NAMALWA (cell line): ENCODE measurements around the gene NLRC3.
A peak's percentile ranks its signal among the peaks of the same experiment; 100 is the strongest.
"Not testable (repeated sequence)": the region's sequence is repeated elsewhere in the genome, so short reads cannot be mapped to it uniquely, and the experiment has no call there.

Experiments
- DNase-seq: peaks from one replicate; pipeline ENCODE4 v3.0.0-alpha.2; 2015; ENCODE audit warnings: low spot score

NLRC3 gene, protein sequence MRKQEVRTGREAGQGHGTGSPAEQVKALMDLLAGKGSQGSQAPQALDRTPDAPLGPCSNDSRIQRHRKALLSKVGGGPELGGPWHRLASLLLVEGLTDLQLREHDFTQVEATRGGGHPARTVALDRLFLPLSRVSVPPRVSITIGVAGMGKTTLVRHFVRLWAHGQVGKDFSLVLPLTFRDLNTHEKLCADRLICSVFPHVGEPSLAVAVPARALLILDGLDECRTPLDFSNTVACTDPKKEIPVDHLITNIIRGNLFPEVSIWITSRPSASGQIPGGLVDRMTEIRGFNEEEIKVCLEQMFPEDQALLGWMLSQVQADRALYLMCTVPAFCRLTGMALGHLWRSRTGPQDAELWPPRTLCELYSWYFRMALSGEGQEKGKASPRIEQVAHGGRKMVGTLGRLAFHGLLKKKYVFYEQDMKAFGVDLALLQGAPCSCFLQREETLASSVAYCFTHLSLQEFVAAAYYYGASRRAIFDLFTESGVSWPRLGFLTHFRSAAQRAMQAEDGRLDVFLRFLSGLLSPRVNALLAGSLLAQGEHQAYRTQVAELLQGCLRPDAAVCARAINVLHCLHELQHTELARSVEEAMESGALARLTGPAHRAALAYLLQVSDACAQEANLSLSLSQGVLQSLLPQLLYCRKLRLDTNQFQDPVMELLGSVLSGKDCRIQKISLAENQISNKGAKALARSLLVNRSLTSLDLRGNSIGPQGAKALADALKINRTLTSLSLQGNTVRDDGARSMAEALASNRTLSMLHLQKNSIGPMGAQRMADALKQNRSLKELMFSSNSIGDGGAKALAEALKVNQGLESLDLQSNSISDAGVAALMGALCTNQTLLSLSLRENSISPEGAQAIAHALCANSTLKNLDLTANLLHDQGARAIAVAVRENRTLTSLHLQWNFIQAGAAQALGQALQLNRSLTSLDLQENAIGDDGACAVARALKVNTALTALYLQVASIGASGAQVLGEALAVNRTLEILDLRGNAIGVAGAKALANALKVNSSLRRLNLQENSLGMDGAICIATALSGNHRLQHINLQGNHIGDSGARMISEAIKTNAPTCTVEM

DNA sequence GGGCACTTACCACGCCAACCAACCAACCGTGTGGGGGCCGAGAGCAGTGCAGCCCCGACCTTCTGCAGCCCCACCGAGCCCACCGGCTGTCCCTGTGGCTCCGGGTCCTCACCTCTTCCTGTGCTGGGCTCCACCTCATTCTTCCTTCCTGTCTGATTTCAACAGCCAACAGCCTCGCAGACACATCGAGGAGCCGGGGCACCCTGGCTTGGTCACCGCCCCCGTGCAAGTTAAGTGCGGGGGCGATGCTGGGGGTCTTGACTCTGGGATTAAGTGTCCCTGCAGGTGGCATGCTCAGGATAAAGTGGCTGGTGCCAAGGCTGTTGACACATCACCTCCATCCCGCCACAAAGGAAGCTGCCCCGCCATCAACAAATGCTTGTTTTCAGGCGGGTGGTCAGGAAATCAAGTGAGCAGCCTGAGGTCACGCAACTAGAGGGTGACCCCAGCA, at the start of gene NLRC3:
Gene NLRC3 (minus strand): TSS at position 102 of the 451 bp plus-strand sequence. CDS start 12,367 bp downstream, outside the sequence.
- peak; percentile 59 for DNase-seq

DNA sequence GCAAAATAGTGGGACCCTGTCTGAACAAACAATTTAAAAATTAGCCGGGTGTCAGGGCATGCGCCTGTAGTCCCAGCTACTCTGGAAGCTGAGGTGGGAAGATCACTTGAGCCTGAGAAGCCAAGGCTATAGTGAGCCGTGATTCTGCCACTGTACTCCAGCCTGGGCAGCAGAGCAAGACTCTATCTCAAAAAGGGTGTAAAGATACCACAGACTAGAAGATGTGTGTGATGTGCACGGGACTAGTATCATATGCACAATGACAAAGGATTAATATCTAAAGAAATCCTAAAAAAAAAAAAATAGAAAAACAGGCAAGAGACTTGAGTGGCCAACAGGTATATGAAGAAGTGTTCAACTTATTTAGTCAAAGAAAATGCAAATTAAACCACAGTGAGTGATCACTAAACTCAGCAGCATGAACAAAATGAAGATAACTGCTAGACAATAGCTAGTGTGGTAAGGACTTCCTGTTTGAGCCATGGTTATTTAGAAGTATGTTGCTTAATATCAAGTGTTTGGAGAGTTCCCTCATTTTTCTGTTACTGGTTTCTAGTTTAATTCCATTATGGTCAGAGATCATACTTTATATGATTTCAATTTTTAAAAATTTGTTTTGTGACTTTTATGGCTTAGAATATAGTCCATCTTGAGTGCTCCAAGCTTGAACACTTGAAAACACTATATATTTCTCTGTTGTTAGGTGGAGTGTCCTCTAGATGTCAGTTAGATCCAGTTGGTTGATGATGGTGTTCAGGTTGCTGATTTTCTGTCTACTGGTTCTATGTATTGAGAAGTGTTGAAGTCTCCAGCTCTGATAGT, 48.9 kb upstream of the NLRC3 start:
- peak; percentile 85 for DNase-seq

DNA sequence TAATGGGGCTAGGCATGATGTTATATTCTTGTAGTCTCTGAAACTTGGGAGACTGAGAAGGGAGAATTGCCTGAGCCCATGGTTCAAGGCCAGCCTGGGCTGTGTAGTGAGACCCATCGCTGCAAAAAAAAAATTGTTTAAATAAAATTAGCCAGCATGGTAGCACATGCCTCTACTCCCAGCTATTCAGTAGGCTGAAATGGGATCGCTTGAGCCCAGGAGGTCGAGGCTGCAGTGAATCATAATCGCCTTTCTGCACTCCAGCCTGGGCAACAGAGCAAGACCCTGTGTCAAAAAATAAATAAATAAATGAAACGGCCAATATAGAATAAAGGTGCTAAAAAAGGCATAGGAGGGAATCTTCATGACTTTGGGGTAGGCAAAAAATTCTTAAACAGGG, 48.1 kb upstream of the NLRC3 start:
- DNase-seq: no peak

DNA sequence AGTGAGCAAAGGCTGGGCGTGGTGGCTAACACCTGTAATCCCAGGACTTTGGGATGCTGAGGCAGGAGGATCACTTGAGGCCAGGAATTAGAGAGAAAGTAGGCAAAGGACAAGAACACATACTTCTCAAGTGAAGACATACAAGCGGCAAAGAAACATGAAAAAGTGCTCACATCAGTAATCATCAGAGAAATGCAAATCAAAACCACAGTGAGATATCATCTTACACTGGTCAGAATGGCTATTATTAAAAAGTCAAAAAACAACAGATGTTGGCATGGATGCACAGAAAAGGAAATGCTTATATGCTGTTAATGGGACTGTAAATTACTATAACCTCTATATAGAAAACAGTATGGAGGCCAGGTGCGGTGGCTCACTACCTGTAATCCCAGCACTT, 46.4 kb upstream of the NLRC3 start:
- peak; percentile 85 for DNase-seq

DNA sequence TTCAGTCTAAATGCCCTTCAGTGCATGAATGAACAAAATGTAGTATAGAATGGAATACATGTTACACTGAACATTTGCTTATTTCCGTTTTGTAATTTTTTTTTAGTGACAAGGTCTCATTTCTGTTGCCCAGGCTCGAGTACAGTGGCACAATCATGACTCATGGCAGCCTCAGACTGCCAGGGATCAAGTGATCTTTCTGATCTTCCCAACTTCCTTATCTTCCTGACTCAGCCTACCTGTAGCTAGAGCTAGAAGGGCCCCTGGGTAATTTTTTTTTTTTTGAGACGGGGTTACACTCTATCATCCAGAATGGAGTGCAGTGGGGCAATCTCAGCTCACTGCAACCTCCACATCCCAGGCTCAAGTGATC, 41.6 kb upstream of the NLRC3 start:
- peak; percentile 44 for DNase-seq

DNA sequence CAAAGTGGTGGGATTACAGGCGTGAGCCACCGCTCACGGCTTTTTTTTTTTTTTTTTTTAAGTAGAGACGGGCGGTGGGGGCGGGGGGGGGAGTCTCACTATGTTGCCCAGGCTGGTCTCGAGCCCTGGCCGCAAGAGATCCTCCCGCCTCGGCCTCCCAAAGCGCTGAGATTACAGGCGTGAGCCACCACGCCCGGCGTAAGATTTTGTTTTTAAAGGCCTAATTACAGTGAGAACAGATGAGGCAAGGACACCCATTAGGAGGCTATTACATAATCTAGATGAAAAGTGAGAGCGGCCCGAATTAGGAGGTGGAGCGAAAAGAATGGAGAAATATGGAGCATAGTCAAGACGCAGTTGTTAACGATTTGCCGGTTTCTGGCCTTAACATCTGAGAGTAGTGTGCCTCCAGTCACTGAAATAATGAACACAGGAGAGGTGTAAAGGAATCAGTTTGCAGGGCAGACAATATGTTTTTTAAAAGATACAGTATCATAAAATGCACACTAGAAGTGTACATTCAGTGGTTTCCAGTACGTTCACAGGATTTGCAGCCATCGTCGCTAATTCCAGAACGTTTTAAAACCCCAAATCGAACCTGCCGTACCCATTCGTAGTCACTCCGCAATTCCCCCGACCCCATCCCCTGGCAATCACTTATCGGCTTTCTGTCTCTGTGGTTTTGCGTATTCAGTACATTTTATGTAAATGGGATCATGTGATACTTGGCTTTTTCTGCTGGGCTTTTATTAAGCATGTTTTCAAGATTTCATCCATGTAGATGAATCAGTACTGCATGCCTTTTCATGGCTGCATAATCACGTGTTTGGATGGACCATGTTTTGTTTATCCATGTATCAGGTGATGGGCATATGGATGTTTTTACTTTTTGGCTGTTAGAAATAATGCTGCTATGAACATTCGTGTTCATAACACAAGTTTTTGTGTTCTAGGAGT, 35.6 kb upstream of the NLRC3 start:
- DNase-seq: no peak

DNA sequence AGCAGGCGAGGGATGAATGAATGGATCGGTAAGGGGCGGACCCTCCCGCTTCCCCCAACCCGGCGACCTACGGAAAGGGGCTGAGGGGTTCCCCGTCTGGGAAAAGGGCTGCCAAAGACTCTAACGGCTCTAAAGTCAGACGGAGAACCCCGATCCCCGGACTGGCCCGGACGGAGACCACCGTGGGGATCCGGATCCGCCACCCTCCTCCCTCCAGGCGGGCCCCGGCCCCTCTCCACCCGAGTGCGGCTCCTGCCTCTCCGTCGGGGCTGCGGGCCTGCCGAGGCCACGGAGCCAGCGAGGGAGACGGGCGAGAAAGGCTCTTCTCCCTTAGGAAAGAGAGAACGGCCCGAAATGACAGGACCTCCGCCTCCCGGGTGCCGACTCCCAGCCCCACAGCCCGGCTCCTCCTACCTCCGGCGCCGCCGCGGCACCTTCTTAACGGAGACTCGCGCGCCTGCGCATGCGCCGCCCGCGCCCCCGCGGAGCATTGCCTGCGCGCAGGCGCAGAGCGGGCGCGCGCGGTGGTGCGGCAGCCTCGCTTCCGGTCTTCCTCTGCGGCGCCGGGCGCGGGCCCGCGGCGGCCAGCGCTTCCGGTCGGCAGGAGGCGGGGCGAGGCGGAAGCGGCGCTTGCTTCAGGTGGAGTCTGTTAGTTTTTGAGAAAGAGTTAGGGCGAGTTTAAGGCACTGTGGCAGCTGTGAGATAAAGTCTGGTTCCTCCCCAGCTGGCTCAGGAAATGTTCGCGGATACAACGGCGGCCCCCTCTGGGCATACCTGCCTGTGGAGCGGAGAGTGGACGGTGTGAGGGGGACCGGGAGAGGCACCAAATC, 34.2 kb upstream of the NLRC3 start, which contains the start of gene SLX4:
Gene SLX4 (minus strand): TSS at position 461 of the 830 bp plus-strand sequence. CDS start 2,642 bp downstream, outside the sequence.
- peak; percentile 95 for DNase-seq

DNA sequence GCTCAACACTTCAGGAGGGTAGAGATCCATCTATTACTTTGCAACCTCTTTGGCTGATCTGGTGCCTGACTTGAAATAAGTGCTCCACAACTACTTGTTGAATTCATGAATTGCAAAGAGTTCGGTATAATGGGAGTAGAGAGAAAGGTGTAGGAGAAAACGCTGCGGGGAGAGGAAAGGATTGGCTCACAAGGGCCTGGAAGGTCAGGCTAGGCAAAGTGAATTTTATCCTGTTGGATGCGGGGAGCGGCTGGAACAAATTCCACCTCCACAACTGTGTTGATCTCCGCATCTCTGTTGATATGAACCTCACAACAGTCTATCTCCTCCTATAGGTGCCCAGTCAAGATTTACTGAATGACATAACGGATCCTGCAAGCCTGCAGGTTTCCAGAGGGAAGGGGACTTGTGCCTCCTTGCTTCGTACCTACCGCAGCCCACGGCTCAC, 33.5 kb upstream of the NLRC3 start:
- DNase-seq: peak; percentile 31

DNA sequence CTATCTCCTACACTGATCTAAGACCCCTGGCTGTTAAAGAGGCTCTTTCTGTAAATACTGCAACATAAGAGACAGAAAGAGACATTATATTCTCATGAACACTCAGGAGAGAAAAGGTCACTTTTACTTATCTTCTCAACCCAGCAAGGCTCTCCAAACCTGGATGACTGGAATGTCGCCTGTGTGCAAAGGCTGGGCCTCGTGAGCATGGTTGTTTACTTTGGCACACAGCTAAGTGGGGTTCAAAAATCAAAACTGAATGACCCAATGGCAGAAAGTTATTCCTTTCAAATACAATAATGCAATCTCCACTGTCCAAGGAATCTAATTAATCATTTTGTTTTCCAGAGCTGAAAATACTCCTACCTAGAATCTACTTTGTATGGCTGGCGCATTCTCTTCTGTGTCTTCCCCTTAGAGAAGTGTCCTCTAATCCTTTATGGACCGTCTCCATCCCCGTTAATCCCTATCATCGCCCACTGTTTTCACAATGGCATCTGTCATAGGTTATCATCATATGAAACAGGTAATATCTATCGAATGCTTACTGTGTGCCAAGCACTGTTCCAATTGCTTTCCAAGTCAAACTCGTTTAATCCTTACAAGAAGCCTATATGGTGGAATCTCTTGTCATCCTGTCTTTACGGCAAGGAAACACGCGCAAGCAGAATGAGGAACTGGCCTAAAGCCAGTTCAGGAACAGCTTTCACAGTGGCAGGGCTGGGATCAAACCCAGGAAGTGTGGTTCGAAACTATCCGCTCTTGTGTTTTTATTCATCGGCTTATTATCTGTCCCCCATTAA, 32.9 kb upstream of the NLRC3 start:
- DNase-seq: peak; percentile 36

DNA sequence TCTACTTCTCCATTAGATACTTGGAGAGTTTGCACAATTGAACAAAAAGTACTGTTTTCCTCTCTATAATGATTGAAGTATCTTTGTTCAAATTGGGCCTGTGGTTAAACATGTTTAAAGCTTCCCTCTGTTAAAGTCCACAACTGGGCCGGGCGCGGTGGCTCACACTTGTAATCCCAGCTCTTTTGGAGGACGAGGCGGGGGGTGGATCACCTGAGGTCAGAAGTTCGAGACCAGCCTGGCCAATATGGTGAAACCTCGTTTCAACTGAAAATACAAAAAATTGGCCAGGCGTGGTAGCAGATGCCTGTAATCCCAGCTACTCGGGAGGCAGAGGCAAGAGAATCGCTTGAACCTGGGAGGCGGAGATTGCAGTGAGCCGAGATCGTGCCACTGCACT, 31.8 kb upstream of the NLRC3 start:
- not testable (repeated sequence) for DNase-seq

DNA sequence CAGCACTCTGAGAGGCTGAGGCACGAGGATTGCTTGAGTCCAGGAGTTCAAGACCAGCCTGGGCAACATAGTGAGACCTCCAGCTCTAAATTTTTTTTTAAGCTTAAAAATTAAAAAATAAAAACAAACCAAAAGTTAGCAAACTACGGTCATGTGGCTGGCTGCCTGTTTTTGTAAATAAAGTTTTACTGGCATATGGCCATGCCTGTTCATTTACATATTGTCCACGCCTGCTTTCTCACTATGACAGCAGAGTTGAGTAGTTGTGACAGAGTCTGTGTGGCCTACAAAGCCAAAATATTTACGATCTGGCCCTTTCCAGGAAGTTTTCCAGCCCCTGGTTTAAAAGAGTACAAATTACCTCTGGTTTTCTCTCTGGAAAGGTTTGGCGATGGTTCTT, 30.9 kb upstream of the NLRC3 start:
- peak; percentile 49 for DNase-seq

DNA sequence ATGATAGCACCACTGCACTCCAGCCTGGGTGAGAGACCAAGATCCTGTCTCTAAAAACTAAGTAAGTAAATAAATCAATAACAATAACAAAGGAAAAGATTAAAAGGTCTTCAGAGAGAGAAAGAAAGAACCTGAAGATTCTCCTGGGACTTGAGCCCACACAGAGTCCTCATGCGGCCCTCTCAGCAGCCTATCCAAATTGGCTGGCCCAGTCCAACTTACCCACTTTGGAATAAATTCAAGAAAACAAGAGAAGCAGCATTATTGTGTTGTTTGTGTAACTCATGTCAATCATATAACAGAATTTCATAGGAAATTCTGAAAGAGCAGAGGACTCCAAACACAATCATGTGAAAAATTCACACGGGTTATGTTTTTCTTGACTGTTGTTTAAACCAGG, 30.4 kb upstream of the NLRC3 start:
- peak; percentile 60 for DNase-seq

DNA sequence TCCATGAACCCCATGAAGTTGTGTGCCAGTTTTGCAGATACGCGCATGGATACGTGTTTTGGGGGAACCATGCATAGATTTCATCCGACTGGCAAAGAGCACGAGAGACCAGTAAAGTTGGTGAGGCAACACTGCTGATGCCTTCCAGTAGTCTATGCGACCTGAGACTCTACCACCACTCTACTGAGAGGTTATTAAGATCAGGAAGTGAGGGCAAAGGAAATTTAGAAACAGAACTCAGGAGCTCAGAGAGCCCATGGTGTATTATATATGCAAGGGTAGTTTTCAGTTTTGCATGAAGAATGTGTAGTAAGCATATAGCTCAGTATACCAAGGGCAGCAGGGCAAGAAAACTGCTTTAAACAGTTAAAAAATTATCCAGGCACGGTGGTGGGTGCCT, 30.0 kb upstream of the NLRC3 start:
- peak; percentile 76 for DNase-seq

DNA sequence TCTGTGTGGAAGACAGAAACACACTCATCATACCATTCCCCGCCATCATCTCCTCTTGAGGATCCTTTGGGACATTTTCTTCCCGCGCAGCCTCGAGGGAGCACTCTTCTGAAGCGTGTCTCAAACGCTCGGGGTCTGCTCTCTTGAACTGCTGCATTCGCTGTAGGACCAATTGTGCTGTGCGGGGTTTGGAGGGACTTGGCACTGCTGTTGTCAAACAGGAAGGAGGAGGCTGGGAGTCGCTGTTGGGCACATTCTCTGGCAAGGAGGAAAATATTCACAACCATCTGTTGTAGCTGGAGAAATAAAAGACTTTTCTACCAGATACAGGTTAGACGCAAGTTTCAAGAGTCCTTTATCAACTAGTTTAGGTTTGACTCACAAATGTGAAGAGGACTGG, 29.2 kb upstream of the NLRC3 start:
- no peak for DNase-seq

DNA sequence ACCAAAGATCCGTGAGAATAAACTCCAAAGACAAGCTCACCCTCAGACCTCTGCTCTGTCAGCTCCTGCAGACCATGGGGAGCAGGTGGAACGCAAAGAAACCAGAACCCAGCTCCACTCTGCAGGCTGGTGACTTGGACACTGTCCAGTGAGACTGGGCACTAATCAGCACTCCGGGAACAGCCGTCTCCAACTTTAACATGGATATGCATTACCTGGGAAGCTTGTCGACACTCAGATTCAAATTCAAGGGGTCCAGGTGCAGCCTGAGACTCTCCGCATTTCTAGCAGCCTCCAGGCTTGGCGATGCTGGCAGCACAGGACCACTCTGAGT, 25.1 kb upstream of the NLRC3 start:
- no peak for DNase-seq

DNA sequence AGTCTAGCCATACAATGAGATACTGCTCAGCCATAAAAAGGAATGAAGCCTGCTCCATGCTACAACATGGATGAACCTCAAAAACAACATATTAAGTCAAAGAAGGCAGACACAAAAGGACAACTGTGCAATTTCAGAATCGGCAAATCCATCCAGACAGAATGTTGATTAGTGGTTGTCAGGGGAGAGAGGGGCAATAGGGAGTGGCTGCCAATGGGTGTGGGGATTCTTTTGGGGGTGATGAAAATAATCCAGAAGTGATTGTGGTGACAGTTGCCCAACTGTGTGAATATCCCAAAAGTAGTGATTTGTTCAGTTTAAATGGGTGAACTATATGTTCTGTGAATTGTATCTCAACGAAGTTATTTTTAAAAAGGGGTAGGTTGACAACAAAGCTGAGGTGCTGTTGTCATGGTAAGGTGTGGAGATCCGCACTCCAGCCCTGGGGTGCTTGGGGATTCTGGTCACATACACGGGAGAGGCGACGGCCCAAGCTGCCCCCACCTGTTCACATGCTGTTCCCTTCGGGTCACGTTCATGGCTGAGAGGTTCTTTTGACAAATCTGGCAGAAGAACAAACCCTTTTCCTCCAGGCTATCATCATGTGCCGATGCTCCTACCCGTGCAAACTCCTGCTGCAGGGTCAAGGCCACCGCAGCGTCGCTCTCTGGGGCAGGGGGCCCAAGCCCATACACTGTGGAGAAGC, 24.6 kb upstream of the NLRC3 start:
- DNase-seq: no peak

DNA sequence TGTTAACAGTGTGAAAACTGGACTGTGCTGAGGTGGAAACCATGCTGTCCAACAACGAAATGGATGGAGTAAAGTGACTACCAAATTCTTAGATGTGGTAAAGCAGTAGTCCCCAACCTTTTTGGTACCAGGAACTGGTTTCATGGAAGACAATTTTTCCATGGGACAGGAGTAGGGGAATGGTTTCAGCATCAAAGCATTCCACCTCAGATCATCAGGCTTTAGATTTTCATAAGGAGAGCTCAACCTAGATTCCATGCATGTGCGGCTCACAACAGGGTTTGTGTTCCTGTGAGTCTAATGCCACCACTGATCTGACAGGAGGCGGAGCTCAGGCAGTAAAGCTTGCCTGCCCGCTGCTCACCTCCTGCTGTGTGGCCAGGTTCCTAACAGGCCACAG, 22.7 kb upstream of the NLRC3 start:
- no peak for DNase-seq

DNA sequence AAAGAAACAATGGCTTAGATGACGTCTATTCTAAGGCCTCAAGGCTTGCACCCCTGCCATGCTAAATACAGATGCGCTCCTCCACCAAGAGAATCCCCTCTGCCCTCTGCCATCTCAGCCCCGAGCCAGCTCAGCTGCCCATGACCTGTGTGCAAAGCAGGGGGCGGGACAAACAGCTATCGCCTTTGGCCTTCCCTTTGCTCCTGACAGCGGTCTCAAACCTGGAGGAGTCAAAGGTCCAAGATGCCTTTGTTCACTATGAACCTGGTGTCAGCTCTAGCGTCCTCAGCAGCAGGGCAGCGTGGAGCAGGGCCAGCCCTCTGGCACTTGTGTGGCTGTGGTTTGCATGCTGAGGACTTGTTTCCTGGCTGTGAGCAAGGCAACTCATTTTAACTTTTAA, 21.9 kb upstream of the NLRC3 start:
- no peak for DNase-seq
